Fibroblast of skin of right quadriceps (primary cell): Measurements from ENCODE around the gene STMN3.

Experiments used
- DNase-seq: peaks from one replicate; pipeline ENCODE4 v3.0.0-alpha.2; 2013

Gene STMN3

GRCh38 chr20:63653041-63653973, at the start of gene STMN3:
Gene STMN3 (minus strand): TSS chr20:63653424. CDS start chr20:63653345, 79 bp downstream.
- peak; percentile 93 for DNase-seq

- no peak for DNase-seq
Observed at GRCh38 chr20:63702036-63702665, 48.9 kb upstream of the STMN3 start.

DNA sequence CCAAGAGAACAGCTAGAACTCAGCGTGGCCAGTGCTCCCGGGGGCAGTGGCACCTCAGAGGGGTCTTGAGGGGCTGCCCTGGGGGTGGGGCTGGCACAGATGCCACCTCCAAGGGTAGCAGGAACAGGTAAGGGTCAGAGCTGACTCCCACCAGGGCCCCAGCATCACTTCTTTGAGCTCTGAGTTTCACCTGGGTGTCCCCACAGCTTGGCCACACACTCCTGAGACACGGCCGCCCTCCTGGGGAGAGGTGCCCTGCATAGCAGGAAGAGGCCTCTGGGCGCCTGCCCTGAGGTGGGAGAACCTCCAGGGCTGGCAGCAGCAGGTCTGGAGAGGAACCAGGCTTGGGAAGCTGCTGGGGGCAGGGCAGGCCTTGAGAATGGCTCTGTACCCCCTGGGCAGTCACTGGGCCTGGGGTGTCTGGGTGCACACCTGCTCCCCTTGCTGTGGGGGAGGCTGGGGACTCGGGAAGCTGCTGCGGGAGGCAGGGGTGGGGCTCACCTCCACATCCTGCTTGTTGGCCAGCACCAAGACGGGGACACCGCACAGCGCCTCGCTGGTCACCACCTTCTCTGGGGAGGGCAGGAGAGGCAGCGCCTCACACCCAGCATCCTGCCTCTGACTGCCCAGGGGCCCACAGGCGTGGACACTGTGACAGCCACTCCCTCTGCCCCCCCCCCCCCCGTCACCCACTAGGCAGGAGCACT, 48.3 kb upstream of the STMN3 start:
- DNase-seq, result no peak

GRCh38 chr20:63701051-63701328, 47.8 kb upstream of the STMN3 start:
- no peak for DNase-seq

DNA sequence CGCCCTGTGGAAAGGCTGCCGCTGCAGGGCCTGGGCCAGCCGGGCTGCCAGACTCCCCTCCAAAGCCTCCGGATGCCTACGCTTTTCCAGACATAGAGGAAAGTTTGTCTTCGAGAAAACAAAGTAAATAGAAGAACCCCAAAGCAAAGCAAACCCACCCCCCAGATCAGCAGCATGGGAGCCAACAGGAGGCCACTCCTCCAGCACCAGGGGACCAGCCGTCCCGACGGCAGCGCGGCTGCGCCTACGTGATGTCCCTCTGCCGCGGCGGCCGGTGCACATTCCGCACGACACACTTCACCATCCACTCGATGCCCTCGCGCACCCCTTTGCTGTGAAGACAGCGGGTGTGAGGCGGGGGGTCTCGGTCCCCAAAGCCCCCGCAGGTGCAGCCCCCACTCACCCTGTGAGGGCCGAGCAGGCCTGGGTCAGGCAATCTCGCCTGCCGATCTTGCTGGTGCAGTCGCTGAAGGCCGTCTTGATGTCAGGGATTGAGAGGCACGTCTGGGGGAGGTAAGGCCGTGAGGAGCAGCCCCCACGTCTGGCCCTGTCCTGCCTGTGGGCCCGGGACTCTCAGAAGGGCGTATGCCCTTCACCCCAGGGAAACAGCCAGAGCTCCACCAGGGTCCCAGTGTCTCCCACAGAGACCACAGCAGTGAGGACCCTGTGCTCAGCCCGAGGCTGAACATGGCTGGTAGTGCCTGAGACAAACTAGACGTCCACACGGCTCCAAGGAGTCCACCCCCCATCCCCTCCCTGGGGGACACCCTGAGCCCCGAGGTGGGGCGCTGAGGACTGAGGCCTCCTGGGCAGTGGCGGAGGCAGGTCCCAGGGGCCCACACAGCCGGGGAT, 47.2 kb upstream of the STMN3 start:
- DNase-seq, result no peak

- DNase-seq, result no peak
Observed at GRCh38 chr20:63699466-63700198, 46.4 kb upstream of the STMN3 start.

- peak; percentile 88 for DNase-seq
Observed at GRCh38 chr20:63698739-63699465, 45.7 kb upstream of the STMN3 start.

DNA sequence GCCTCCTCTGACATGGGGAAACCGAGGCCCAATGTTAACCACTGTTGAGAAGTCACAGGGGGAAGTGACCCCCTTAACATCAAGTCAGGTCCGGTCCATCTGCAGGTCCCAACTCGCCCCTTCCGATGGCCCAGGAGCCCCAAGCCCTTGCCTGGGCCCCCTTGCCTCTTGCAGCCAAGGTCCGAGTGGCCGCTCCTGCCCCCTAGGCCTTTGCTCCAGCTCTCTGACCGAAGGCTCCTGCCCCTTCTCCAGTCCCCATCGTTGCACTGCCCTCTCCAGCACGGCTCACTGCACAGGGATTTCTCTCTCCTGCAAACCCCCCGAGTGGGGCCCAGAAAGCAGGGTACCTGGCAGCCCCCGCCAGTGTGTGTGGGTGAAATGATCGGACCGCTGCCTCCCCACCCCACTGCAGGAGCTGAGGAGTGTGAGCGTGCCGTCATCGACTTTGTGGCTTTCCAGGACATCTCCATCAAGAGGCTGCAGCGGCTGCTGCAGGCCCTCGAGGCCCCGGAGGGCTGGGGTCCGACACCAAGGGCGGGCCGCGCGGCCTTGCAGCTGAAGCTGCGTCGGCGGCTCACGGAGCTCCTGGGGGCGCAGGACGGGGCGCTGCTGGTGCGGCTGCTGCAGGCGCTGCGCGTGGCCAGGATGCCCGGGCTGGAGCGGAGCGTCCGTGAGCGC, 44.8 kb upstream of the STMN3 start:
- no peak for DNase-seq

GRCh38 chr20:63697357-63697867, 44.2 kb upstream of the STMN3 start:
- no peak for DNase-seq

DNA sequence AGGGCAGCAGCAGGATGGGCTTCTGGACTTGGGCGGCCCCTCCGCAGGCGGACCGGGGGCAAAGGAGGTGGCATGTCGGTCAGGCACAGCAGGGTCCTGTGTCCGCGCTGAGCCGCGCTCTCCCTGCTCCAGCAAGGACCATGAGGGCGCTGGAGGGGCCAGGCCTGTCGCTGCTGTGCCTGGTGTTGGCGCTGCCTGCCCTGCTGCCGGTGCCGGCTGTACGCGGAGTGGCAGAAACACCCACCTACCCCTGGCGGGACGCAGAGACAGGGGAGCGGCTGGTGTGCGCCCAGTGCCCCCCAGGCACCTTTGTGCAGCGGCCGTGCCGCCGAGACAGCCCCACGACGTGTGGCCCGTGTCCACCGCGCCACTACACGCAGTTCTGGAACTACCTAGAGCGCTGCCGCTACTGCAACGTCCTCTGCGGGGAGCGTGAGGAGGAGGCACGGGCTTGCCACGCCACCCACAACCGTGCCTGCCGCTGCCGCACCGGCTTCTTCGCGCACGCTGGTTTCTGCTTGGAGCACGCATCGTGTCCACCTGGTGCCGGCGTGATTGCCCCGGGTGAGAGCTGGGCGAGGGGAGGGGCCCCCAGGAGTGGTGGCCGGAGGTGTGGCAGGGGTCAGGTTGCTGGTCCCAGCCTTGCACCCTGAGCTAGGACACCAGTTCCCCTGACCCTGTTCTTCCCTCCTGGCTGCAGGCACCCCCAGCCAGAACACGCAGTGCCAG, 43.6 kb upstream of the STMN3 start, which contains the start of gene TNFRSF6B:
Gene TNFRSF6B, plus strand, starts transcription at position 25 of the 729 bp plus-strand sequence. Its CDS starts 116 bp downstream, at position 141.
- no peak for DNase-seq

- peak; percentile 28 for DNase-seq
Observed at GRCh38 chr20:63696306-63696627, 43.0 kb upstream of the STMN3 start.

GRCh38 chr20:63695424-63696305, 42.4 kb upstream of the STMN3 start:
- DNase-seq, result no peak

DNA sequence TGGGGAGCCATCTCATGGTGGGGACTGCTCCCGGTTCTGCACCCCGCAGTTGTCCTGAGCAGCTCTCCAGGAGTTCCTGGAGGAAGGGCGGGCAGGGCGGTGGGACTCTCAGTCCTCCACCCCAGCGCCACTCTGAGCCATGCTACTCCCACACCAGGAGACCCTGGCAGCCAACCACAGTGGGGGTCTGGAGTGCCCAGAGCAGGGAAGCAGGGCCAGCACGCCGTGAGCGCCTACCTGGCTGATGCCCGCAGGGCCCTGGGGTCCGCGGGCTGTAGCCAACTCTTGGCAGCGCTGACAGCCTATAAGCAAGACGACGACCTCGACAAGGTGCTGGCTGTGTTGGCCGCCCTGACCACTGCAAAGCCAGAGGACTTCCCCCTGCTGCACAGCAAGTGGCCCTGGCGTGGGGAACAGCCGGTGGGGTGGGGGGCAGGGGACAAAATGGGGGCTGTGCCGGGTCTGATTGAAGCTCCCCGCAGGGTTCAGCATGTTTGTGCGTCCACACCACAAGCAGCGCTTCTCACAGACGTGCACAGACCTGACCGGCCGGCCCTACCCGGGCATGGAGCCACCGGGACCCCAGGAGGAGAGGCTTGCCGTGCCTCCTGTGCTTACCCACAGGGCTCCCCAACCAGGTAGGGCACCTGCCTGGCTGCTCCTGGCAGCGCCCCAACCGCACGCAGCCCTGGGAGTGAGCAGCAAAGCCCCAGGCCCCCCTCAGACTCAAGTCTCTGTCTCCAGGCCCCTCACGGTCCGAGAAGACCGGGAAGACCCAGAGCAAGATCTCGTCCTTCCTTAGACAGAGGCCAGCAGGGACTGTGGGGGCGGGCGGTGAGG, 41.6 kb upstream of the STMN3 start:
- DNase-seq, result no peak

DNA sequence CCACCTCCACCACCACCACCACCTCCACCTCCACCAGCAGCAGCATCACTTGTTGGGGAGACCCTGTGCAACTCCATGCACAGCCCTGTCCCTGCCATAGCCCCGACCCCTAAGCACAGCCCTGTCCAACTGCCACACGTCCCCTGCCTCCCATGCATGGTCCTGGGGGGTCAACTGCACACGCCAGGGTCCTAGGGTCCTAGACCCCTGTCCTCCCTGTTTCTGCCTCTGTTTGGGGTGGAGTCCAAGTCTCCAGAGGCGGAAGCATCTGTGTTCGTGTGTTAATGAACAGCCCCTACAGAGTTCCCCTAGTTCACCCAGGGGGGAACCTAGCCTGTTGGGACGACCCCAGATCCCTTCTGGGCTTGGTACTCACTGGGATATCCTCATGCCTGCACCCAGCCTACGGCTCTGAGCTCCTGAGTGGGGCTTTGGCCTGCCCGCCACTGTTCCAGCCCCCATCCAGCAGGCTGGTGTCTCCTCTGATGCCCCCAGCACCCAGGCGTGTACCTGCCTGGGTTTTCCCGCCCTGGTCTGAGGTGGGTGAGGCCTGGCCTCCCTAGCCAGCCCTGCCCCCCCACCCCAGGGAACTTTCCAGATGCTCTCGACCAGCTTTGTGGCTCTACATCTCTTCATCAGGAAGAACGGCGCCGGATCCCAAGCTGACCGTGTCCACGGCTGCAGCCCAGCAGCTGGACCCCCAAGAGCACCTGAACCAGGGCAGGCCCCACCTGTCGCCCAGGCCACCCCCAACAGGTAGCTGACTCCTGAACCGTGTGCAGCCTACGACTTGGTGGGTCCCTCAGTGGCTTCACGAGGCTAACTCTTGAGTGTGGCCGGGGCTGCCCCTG, 40.7 kb upstream of the STMN3 start:
- DNase-seq, result no peak

DNA sequence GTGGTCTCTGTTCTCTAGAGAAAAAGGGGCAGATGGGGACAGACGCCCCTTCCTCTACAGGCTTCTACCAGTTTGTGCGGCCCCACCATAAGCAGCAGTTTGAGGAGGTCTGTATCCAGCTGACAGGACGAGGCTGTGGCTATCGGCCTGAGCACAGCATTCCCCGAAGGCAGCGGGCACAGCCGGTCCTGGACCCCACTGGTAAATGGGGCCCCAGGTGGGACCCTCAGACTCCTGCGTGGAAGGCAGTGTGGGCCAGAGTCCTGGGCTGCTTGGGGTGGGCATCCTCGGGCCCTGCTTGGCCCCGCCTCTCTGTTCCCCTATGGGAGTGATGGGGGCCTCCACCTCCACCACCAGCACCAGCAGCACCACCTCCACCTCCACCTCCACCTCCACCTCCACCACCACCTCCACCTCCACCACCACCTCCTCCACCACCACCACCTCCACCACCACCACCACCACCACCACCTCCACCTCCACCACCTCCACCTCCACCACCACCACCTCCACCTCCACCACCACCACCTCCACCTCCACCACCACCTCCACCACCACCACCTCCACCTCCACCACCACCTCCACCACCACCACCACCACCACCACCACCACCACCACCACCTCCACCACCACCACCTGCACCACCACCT, 40.0 kb upstream of the STMN3 start:
- no peak for DNase-seq

- DNase-seq, result no peak
Observed at GRCh38 chr20:63692436-63693082, 39.3 kb upstream of the STMN3 start.
